ENCODE measurements around the gene GBP5. TPM values are rescaled to one million over a fixed set of nuclear protein-coding genes. Genes with fewer than 3 reads are reported as not detected.

GBP5 gene
- total and polyA plus RNA-seq, 2 of the 4 experiments (the other 2 are of a cell fraction) = not detected

GRCh38 chr1:89287181-89288050 lies 14.8 kb upstream of the GBP5 start:
- no peak overlapping the region for H4K5ac ChIP-seq (ENCODE audit: low read depth, low read length)
- no peak overlapping the region for H3K18ac ChIP-seq (ENCODE audit: low read depth, low read length)
- ChIA-PET POLR2A (ENCODE audit: unreplicated experiment) (interaction anchor here (0.6 kb wide), 1 partner anchor 286 kb away, joined by 3 read pairs; no protein-coding TSS in a partner anchor), CTCF (no interaction called here)
- no peak overlapping the region for H4K8ac ChIP-seq (ENCODE audit: low read depth in 2 of 2, low read length in 2 of 2)
- no peak overlapping the region for H3K27ac ChIP-seq (ENCODE audit: insufficient read depth, low read length)
- no peak overlapping the region for H3K4me2 ChIP-seq (ENCODE audit: low read depth, low read length)
- no peak overlapping the region for H4K91ac ChIP-seq (ENCODE audit: insufficient read depth, low read depth, low read length)
- no peak overlapping the region for H2BK5ac ChIP-seq (ENCODE audit: low read depth, low read length, poor library complexity, severe bottlenecking)
- H4K20me1 ChIP-seq (ENCODE audit: insufficient read depth, low read length) = no peaks in the 10 kb centered on the region
- no peak overlapping the region for H2AK5ac ChIP-seq (ENCODE audit: low read depth, low read length)
- no peaks in the 10 kb centered on the region for H3K4me1 ChIP-seq (ENCODE audit: control insufficient read depth, insufficient read depth, low read length)
- H3K56ac ChIP-seq (ENCODE audit: extremely low read depth, insufficient read depth, low read length) = no peak overlapping the region
- no peaks in the 10 kb centered on the region for H3K79me1 ChIP-seq (ENCODE audit: low read depth in 1 of 2, low read length in 2 of 2)
- H3K23ac ChIP-seq (ENCODE audit: low read depth, low read length) = no peak overlapping the region
- no peak overlapping the region for H2AFZ ChIP-seq (replicated peaks; ENCODE audit: low read length, poor library complexity)
- no peaks in the 10 kb centered on the region for H3K27me3 ChIP-seq (ENCODE audit: control insufficient read depth, insufficient read depth, low read length)
- intact Hi-C loops (cut with micrococcal nuclease) = no loop called here
- H2BK20ac ChIP-seq (ENCODE audit: low read depth, low read length) = no peak overlapping the region
- BruUV-seq (replicated peaks) = no TSS peak
- DNase-seq (no peak), ATAC-seq (ENCODE audit: low read depth) (no peak)
- no peak overlapping the region for H2BK15ac ChIP-seq (ENCODE audit: low read depth, low read length)
- no peak overlapping the region for H2BK120ac ChIP-seq (ENCODE audit: low read depth, low read length)
- 40% methylated on average over 1 of the region's 5 CpGs; no CpG with 5 or more reads in 1 of the 2 experiments for WGBS, 2 experiments (ENCODE audit: extremely low coverage in 2 of 2, insufficient read length in 1 of 2)
- dilution Hi-C loops (cut with HindIII; ENCODE audit: low sequenced_read_pairs, unreplicated experiment) = no loop called here
- TF ChIP-seq NFE2L2 (IDR thresholded peaks at IDR 0.05; ENCODE audit: low read depth, low read length) (no peak), MAFK (IDR thresholded peaks at IDR 0.05; ENCODE audit: low read depth, low read length) (peak; percentile 93)
- H3K9ac ChIP-seq (ENCODE audit: low read depth, low read length) = no peak overlapping the region
- H2AK9ac ChIP-seq (replicated peaks; ENCODE audit: low read depth, low read length, poor library complexity) = no peak overlapping the region
- no peaks in the 10 kb centered on the region for H3K36me3 ChIP-seq (ENCODE audit: control insufficient read depth, insufficient read depth, low read length)
- H3K14ac ChIP-seq (replicated peaks; ENCODE audit: low read depth, low read length) = no peak overlapping the region
- in situ Hi-C loops (cut with MboI; ENCODE audit: low sequenced_read_pairs) = no loop called here
- no peaks in the 10 kb centered on the region for H3K9me3 ChIP-seq (ENCODE audit: control insufficient read depth, insufficient read depth, low read length)
- H3K9me1 ChIP-seq (ENCODE audit: insufficient read depth, low read length) = no peaks in the 10 kb centered on the region
- H3K4ac ChIP-seq (ENCODE audit: low read depth, low read length) = no peak overlapping the region
- no peak overlapping the region for H3K4me3 ChIP-seq (ENCODE audit: insufficient read depth, low read depth, low read length)

All from IMR-90 (cell line).